Fibroblast of villous mesenchyme (primary cell): Measurements from ENCODE around the gene OTOF. TPM values are rescaled to one million over a fixed set of nuclear protein-coding genes. Genes with fewer than 3 reads are reported as not detected.

Source experiments
- DNase-seq: peaks from one replicate; pipeline ENCODE4 v3.0.0-alpha.2; 2010; ENCODE audit warnings: low read depth
- H3K4me3 ChIP-seq: 2 replicates; pipeline ENCODE4 v1.5.1; 2011; ENCODE audit warnings: low read depth, mild to moderate bottlenecking, low read length
- CTCF ChIP-seq: IDR thresholded peaks from 2 replicates; pipeline ENCODE4 v1.5.1; 2012; ENCODE audit warnings: low read depth, mild to moderate bottlenecking, low read length; ENCODE audit not compliant: insufficient read depth
- total RNA-seq: library from RNA; depleted of rRNA; stranded (reverse); fragments of >200 nt; gene quantifications from 2 replicates; pipeline ENCODE4 v1.2.3, GENCODE V29; 2012

Gene OTOF
- total RNA-seq, 1 donor = under 0.01 TPM

- TF ChIP-seq CTCF = no peak
- no peak overlapping the region for H3K4me3 ChIP-seq
- no peak for DNase-seq
Measured at GRCh38 chr2:26421961-26422360, 56.0 kb downstream of the OTOF start.

- no peak for TF ChIP-seq CTCF
Measured at GRCh38 chr2:26414311-26414710, 63.6 kb downstream of the OTOF start.

GRCh38 chr2:26412091-26412673, 65.7 kb downstream of the OTOF start:
- H3K4me3 ChIP-seq = peak overlapping the region; percentile 29
- peak; percentile 61 for DNase-seq
- no peak for TF ChIP-seq CTCF

More at GRCh38 chr2:26414311-26414710, 63.6 kb downstream of the OTOF start:
- no peak overlapping the region for H3K4me3 ChIP-seq
- peak; percentile 24 for DNase-seq

- no peak overlapping the region for H3K4me3 ChIP-seq
- no peak for DNase-seq
- TF ChIP-seq CTCF = no peak
Measured at GRCh38 chr2:26411419-26411818, 66.5 kb downstream of the OTOF start.

- no peak for DNase-seq
- TF ChIP-seq CTCF = no peak
- no peak overlapping the region for H3K4me3 ChIP-seq
Measured at GRCh38 chr2:26410764-26411243, 67.1 kb downstream of the OTOF start.

GRCh38 chr2:26409785-26410184, 68.1 kb downstream of the OTOF start:
- DNase-seq = no peak
- H3K4me3 ChIP-seq = no peak overlapping the region
- no peak for TF ChIP-seq CTCF

GRCh38 chr2:26407526-26407925, 70.4 kb downstream of the OTOF start:
- no peak overlapping the region for H3K4me3 ChIP-seq
- no peak for DNase-seq
- TF ChIP-seq CTCF = no peak
